ENCODE results near the gene MPZL1.

DNA sequence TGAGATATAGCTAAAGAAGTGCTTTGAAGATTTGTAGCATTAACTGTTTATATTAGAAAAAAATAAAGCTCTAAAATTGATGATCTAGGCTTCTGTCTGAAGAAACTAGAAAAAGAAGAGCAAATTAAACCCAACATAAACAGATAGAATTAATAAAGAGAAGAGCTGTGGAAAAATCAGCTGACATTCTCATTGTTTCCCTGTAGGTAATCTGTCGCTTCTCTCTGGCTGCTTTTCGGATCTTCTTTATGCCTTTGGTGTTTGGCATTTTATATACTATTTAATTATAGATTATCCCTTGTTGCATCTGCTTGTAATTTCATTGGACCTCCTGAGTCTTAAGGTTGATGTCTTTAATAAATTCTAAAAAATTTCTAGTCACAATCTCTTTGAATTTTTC, 59.8 kb downstream of the MPZL1 start:
- TF ChIP-seq, protein P1, sequence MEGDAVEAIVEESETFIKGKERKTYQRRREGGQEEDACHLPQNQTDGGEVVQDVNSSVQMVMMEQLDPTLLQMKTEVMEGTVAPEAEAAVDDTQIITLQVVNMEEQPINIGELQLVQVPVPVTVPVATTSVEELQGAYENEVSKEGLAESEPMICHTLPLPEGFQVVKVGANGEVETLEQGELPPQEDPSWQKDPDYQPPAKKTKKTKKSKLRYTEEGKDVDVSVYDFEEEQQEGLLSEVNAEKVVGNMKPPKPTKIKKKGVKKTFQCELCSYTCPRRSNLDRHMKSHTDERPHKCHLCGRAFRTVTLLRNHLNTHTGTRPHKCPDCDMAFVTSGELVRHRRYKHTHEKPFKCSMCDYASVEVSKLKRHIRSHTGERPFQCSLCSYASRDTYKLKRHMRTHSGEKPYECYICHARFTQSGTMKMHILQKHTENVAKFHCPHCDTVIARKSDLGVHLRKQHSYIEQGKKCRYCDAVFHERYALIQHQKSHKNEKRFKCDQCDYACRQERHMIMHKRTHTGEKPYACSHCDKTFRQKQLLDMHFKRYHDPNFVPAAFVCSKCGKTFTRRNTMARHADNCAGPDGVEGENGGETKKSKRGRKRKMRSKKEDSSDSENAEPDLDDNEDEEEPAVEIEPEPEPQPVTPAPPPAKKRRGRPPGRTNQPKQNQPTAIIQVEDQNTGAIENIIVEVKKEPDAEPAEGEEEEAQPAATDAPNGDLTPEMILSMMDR (IDR thresholded peaks at IDR 0.05): no peak
- no peak for TF ChIP-seq POLR2AphosphoS5 (IDR thresholded peaks at IDR 0.05; ENCODE audit: insufficient read depth in 1 of 2, low read depth in 1 of 2)
- no peak for TF ChIP-seq POLR2A (IDR thresholded peaks at IDR 0.05)

All from vagina (tissue), 2 donors.